HG03064 (cell line): Measurements from ENCODE around the gene ARHGEF17.
A peak's percentile ranks its signal among the peaks of the same experiment; 100 is the strongest.

ENCODE experiments used
- ATAC-seq: cut with Tn5 transposase; IDR thresholded peaks from one replicate; pipeline ENCODE4 v1.9.1; 2021; ENCODE audit warnings: low read depth; ENCODE audit not compliant: unreplicated experiment

Gene ARHGEF17

GRCh38 chr11:73291196-73291595, 16.9 kb upstream of the ARHGEF17 start:
- no peak for ATAC-seq

DNA sequence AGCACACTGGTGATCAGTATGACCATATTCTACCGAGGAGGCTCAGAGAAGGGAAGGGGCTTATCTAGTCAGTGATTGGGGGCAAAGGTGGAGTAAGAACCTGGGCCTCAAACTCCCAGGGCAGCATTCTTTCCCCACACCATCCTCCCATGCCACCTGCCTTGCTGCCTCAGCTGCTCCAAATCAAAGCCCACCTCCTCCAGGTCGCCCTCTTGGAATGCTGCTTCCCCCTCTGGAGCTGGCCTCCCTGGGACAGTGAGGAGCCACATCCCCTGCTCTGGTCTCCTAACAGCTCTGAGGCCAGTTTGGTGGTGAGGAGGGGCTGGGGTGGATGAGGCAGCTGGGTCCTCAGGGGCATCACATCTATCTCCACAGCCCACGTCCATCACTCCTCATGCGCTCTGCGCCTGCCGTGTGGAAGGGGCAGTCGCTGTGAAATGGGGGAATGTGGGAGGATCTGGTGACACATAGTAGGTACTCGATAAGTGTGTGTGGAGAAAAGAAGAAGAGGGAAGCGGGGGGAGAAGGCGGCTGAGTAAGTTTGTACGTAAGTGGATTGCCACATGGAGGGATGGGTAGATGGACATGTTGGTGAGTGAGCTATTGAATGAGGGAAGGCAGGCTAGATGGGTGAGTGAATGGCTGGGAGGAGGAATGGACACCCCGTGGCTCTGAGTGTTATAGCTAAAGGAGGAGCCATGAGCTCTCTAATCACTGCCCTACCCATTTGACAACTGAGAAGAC, 16.1 kb upstream of the ARHGEF17 start:
- no peak for ATAC-seq

GRCh38 chr11:73292525-73292894, 15.6 kb upstream of the ARHGEF17 start:
- ATAC-seq: no peak

GRCh38 chr11:73293356-73293936, 14.6 kb upstream of the ARHGEF17 start:
- ATAC-seq: no peak

GRCh38 chr11:73294604-73295003, 13.5 kb upstream of the ARHGEF17 start:
- ATAC-seq: no peak

- no peak for ATAC-seq
These were observed 12.7 kb upstream of the ARHGEF17 start for GRCh38 chr11:73295241-73295995.

DNA sequence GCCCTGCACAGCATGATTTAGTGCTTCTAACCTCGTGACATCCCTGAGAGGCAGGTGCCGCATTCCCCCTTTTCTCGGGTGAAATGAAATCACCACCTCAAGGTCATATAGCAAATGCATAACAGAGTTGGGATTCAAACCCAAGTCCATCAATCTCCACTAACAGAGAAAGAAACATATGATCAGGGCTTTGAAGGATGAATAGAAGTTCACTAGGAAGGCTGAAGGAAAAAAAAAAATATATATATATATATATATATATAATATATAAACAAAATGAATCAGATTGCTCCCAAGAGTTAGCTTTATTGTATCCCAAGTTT, 12.1 kb upstream of the ARHGEF17 start:
- no peak for ATAC-seq

- ATAC-seq: no peak
These were observed 11.4 kb upstream of the ARHGEF17 start for GRCh38 chr11:73296501-73297230.

- no peak for ATAC-seq
These were observed 10.9 kb upstream of the ARHGEF17 start for GRCh38 chr11:73297231-73297590.

- ATAC-seq: no peak
These were observed 10.4 kb upstream of the ARHGEF17 start for GRCh38 chr11:73297702-73298101.

- ATAC-seq: no peak
These were observed 9.8 kb upstream of the ARHGEF17 start for GRCh38 chr11:73298233-73298632.

DNA sequence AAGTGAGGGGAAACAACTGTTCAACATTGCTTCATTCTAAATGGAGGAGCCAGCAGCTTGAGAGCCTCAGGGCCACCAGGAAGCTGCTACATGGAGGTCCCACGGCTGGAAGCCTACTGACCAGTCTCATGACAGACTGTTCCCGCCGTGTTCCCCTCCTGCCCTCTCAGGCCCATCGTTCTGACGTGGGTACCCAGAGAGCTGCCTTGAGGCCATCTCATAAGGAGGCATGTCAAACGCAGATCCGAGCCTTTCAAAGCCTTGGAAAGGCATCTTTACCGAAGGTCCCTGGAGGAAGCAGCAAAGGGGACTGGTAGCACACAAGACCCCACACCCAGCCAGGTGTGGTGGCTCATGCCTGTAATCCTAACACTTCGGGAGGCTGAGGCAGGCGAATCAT, 8.3 kb upstream of the ARHGEF17 start:
- ATAC-seq: no peak

DNA sequence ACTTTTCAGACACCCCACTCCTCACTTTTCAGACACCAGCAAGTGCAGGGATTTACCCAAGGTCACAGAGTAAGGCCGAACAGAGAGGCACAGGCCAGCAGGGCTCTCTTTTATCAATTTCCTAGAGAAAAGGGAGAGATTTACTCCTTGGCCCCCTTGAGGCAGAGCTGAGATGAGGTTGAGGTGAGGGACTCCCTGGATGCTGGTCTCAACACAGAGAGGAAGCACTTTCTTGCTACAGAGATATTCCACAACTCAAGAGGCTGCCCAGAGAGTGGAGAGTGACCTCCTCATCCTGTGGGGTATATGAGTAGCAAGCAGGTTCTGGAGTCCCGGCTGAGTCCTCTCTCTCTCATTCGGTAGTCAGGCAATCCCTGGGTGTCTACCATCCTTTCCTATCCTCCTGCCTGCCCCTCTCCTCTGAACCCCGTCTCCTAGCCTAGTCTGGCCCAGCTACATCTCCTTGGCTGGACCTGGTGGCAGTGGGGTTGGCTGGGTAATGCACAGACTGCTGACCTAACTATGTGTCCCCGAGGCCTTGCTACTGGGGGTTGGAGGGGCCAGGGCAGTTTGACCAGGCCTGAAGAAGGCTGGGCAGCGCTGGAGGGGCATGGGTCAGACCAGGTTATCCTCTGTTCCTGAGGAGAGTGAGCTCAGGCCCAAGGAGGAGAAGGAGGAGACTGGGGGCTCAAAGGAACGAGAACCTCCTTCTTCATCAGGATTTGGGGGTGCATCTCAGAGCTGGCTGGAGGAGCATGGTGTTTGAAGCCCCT, 1.8 kb upstream of the ARHGEF17 start:
- ATAC-seq: no peak

GRCh38 chr11:73306977-73307322, 1.1 kb upstream of the ARHGEF17 start:
- no peak for ATAC-seq

DNA sequence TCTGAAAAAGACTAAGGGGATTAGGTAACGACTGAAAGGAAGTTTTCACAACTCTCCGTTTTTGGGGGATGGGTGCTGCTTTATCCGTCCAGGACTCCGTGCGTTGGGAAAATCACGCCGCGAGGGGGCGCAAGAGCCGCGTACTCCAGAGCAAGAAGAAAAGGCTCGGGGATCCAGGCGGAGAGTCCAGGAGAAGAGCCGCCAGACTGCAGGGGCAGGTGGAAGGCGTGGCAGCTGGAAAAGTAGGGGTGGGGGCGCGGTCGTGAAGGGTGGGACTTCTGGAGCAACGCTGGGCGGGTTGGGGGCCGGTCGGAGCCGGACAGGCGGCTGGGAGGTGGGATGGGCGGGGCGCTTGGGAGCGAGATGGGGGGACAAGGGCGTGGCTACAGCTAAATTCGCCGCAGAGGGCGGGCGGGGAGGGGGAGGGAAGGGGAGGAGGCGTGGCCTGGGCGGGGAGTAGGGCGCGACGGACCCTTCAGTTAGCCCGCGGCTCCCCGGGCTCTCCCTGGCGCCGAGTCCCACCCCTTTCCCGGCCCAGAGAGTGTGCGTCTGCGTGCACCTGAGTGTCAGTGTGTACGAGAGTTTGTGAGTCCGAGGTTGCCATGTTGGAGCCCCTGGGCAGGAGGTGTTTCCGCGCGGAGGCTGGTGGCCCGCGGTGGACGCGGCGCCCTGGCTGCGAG, 613 bp upstream of the ARHGEF17 start:
- ATAC-seq: peak; percentile 45

- ATAC-seq: peak; percentile 1
These were observed 1.2 kb downstream of the ARHGEF17 start for GRCh38 chr11:73308961-73309919.

- no peak for ATAC-seq
These were observed 2.0 kb downstream of the ARHGEF17 start for GRCh38 chr11:73310076-73310475.

DNA sequence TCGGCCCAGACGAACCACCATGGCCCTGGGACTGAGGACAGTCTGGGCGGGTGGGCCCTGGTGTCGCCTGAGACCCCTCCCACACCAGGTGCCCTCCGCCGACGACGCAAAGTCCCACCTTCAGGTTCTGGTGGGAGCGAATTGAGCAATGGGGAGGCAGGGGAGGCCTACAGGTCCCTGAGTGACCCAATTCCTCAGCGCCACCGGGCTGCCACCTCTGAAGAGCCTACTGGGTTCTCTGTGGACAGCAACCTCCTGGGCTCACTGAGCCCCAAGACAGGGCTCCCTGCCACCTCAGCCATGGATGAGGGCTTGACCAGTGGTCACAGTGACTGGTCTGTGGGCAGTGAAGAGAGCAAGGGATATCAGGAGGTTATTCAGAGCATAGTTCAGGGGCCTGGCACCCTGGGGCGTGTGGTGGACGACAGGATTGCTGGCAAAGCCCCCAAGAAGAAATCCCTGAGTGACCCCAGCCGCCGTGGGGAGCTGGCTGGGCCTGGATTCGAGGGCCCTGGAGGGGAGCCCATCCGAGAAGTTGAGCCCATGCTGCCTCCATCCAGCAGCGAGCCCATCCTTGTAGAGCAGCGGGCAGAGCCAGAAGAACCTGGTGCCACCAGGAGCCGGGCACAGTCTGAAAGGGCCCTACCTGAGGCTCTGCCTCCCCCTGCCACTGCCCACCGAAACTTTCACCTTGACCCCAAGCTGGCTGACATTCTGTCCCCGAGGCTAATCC, 2.8 kb downstream of the ARHGEF17 start:
- ATAC-seq: no peak
